Testis (tissue), 3 donors: Measurements from ENCODE around the gene UCP3. TPM values are rescaled to one million over a fixed set of nuclear protein-coding genes. Genes with fewer than 3 reads are reported as not detected.

ENCODE experiments used
- DNase-seq: peaks from one replicate; pipeline ENCODE4 v3.0.0-alpha.2; 2019
- H3K27ac ChIP-seq, 2 donors: fragments of 200-600 bp; sonication (generic); one replicate each; pipeline ENCODE4 v1.5.1; 2019
- H3K27me3 ChIP-seq: fragments of 200-600 bp; sonication (generic); one replicate; pipeline ENCODE4 v1.5.1; 2019
- H3K36me3 ChIP-seq: fragments of 200-600 bp; sonication (generic); one replicate; pipeline ENCODE4 v1.5.1; 2017; ENCODE audit warnings: low read depth; ENCODE audit errors: missing control alignments
- H3K4me1 ChIP-seq: fragments of 200-600 bp; sonication (generic); one replicate; pipeline ENCODE4 v1.5.1; 2019
- H3K4me3 ChIP-seq, 2 donors: fragments of 200-600 bp; sonication (generic); one replicate each; pipeline ENCODE4 v1.5.1; 2017 to 2019
- H3K9me3 ChIP-seq: fragments of 200-600 bp; sonication (generic); one replicate; pipeline ENCODE4 v1.5.1; 2017
- POLR2A ChIP-seq: fragments of 450-650 bp; IDR thresholded peaks from one replicate; pipeline ENCODE4 v1.6.1; 2017; ENCODE audit warnings: antibody characterized with exemption, mild to moderate bottlenecking, moderate library complexity
- WGBS, 2 donors: methylation state at CpG; one replicate each; pipeline ENCODE4 v1.1.5; 2018; 5-methylcytosine and 5-hydroxymethylcytosine counted together
- intact Hi-C: fragments of 100-400 bp; cut with DNase I; formaldehyde crosslinking; loops from one replicate; pipeline ENCODE4 v1.15.1; 2023; ENCODE audit warnings: low total_unique reads
- polyA plus RNA-seq: library from polyadenylated mRNA; stranded (reverse); fragments of 350-450 nt; fragmentation: Illumina TruSeq; extraction: RNeasy Lipid Tissue Mini Kit (QIAGEN cat#74804); gene quantifications from one replicate; pipeline ENCODE4 v1.2.3, GENCODE V29; 2014; ENCODE audit warnings: low read depth, low replicate concordance; ENCODE audit not compliant: insufficient read depth
- total RNA-seq, 2 donors: library from RNA; depleted of rRNA; stranded (reverse); fragments of >200 nt; gene quantifications; one replicate each; pipeline ENCODE4 v1.2.3, GENCODE V29; 2016
- TF ChIP-seq, protein P1 (sequence below), 3 experiments: fragments of 450-650 bp in 2 of 3; fragments of 200-600 bp in 1 of 3; sonication (generic) in 1 of 3; IDR thresholded peaks; one replicate each; pipeline ENCODE4 v1.5.1; 2016 to 2019; ENCODE audit warnings: antibody characterized with exemption in 3 of 3, mild to moderate bottlenecking in 2 of 3, moderate library complexity in 1 of 3

UCP3 gene
- total and polyA plus RNA-seq, 3 donors from 2014 or later = 5.8 to 10.0 (median 9.7) TPM

- Histone ChIP-seq H3K27me3 (no peaks in the 10 kb centered on the region), H3K36me3 (no peaks in the 10 kb centered on the region), H3K9me3 (no peaks in the 10 kb centered on the region), H3K27ac (no peak overlapping the region), H3K4me1 (no peaks in the 10 kb centered on the region), H3K4me3 (no peak overlapping the region)
- DNase-seq = no peak
- 95 to 98% methylated on average over 17 to 29 of the region's 29 CpGs for WGBS, 2 donors
- TF ChIP-seq, protein P1, sequence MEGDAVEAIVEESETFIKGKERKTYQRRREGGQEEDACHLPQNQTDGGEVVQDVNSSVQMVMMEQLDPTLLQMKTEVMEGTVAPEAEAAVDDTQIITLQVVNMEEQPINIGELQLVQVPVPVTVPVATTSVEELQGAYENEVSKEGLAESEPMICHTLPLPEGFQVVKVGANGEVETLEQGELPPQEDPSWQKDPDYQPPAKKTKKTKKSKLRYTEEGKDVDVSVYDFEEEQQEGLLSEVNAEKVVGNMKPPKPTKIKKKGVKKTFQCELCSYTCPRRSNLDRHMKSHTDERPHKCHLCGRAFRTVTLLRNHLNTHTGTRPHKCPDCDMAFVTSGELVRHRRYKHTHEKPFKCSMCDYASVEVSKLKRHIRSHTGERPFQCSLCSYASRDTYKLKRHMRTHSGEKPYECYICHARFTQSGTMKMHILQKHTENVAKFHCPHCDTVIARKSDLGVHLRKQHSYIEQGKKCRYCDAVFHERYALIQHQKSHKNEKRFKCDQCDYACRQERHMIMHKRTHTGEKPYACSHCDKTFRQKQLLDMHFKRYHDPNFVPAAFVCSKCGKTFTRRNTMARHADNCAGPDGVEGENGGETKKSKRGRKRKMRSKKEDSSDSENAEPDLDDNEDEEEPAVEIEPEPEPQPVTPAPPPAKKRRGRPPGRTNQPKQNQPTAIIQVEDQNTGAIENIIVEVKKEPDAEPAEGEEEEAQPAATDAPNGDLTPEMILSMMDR (IDR thresholded peaks at IDR 0.05) = no peak
- no peak for TF ChIP-seq POLR2A
- intact Hi-C loops = no loop called here
These were observed 3.0 kb downstream of the UCP3 start for GRCh38 chr11:74005721-74006517.

GRCh38 chr11:74004759-74005615 lies 3.9 kb downstream of the UCP3 start:
- Histone ChIP-seq H3K9me3 (no peaks in the 10 kb centered on the region), H3K27me3 (no peaks in the 10 kb centered on the region), H3K36me3 (no peaks in the 10 kb centered on the region), H3K27ac (no peak overlapping the region), H3K4me1 (no peaks in the 10 kb centered on the region), H3K4me3 (no peak overlapping the region)
- WGBS, 2 donors = 81 to 86% methylated on average over 11 of the region's 11 CpGs
- intact Hi-C loops = no loop called here
- no peak for DNase-seq
- TF ChIP-seq, protein P1 (IDR thresholded peaks at IDR 0.05) = no peak
- no peak for TF ChIP-seq POLR2A

- Histone ChIP-seq H3K4me3 (no peak overlapping the region), H3K36me3 (no peaks in the 10 kb centered on the region), H3K9me3 (no peaks in the 10 kb centered on the region), H3K4me1 (no peaks in the 10 kb centered on the region), H3K27me3 (no peaks in the 10 kb centered on the region), H3K27ac (no peak overlapping the region)
- TF ChIP-seq POLR2A = no peak
- TF ChIP-seq, protein P1 (IDR thresholded peaks at IDR 0.05) = no peak
- intact Hi-C loops = no loop called here
- 94 to 98% methylated on average over 5 to 6 of the region's 6 CpGs for WGBS, 2 donors
- no peak for DNase-seq
These were observed 4.7 kb downstream of the UCP3 start for GRCh38 chr11:74004046-74004695.

GRCh38 chr11:74002832-74003231 lies 6.1 kb downstream of the UCP3 start:
- H3K27me3 ChIP-seq = no peaks in the 10 kb centered on the region

More at GRCh38 chr11:74002832-74003231, 6.1 kb downstream of the UCP3 start:
- Histone ChIP-seq H3K27ac (no peak overlapping the region), H3K4me3 (no peak overlapping the region), H3K36me3 (no peaks in the 10 kb centered on the region), H3K9me3 (no peaks in the 10 kb centered on the region), H3K4me1 (no peaks in the 10 kb centered on the region)
- intact Hi-C loops = no loop called here
- WGBS, 2 donors = 90 to 97% methylated on average over 4 of the region's 4 CpGs
- DNase-seq = no peak
- TF ChIP-seq, protein P1 (IDR thresholded peaks at IDR 0.05) = no peak
- TF ChIP-seq POLR2A = no peak
